SK-N-MC (cell line): Measurements from ENCODE around the gene ARPC5L.
A peak's percentile ranks its signal among the peaks of the same experiment; 100 is the strongest.

Experiments
- DNase-seq: peaks from one replicate; pipeline ENCODE4 v3.0.0-alpha.2; 2011; ENCODE audit warnings: low read depth, low spot score
- H3K27ac ChIP-seq: fragments of 200-600 bp; sonication (generic); 2 replicates; pipeline ENCODE4 v1.5.1; 2016; ENCODE audit warnings: mixed run types
- H3K36me3 ChIP-seq: fragments of 200-600 bp; sonication (generic); 2 replicates; pipeline ENCODE4 v1.6.1; 2017; ENCODE audit warnings: antibody characterized with exemption, low read length, mixed read lengths; ENCODE audit not compliant: insufficient read depth
- H3K4me3 ChIP-seq: fragments of 200-600 bp; sonication (generic); 2 replicates; pipeline ENCODE4 v1.5.1; 2016
- H3K9ac ChIP-seq: fragments of 200-600 bp; sonication (generic); 2 replicates; pipeline ENCODE4 v1.8.0; 2017; ENCODE audit warnings: mixed run types, mixed read lengths; ENCODE audit not compliant: insufficient read length
- H3K9me3 ChIP-seq: fragments of 200-600 bp; sonication (generic); 2 replicates; pipeline ENCODE4 v1.6.1; 2017; ENCODE audit warnings: low read depth, mild to moderate bottlenecking, antibody characterized with exemption, low read length, moderate library complexity, mixed read lengths
- EZH2 ChIP-seq: fragments of 200-600 bp; sonication (generic); IDR thresholded peaks from one replicate; pipeline ENCODE4 v1.6.1; 2017; ENCODE audit warnings: antibody characterized with exemption
- FOXP2 ChIP-seq: optimal IDR thresholded peaks from 2 replicates; pipeline ENCODE3; 2011; ENCODE audit warnings: mild to moderate bottlenecking, moderate library complexity; ENCODE audit not compliant: insufficient read depth; ENCODE audit errors: extremely low read length, control extremely low read depth
- POLR2AphosphoS5 ChIP-seq: IDR thresholded peaks from 2 replicates; pipeline ENCODE4 v1.6.1; 2012; ENCODE audit warnings: mild to moderate bottlenecking, low read depth, low read length, borderline replicate concordance

Gene ARPC5L

DNA sequence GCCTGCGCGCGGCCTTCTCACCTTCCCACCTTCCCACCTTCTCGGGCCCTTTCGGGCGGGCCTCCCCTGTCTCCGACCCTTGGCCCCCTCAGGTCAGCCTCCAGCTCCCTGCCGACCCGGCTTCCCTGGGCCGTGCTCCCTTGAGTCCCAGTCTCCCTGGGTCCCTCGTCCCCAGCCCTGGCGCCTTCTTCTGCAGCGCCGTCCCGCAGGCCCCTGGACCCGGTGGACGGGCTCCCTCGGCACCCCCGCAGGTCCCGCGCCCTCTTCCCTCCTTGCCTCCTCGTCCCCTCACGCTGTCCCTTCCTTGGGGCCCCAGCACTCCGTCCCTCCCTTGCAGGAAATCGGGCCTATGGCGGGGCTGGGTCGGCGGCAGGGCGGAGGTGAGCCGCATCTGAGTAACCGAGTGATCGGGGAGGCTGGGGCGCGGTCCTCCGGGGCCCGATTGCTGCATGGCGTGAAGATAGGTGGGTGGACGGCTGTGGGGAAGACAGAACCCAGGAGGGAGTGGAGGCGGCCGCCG lies 7.6 kb downstream of the ARPC5L start:
- Histone ChIP-seq H3K9me3 (no peaks in the 10 kb centered on the region), H3K4me3 (peak overlapping the region; percentile 83), H3K36me3 (peaks cover 22% of the 10 kb centered on the region), H3K9ac (peak overlapping the region; percentile 97), H3K27ac (peak overlapping the region; percentile 71; the same call in 1 of the 2 replicates)
- DNase-seq: no peak
- TF ChIP-seq POLR2AphosphoS5 (no peak), FOXP2 (no peak), EZH2 (no peak)

DNA sequence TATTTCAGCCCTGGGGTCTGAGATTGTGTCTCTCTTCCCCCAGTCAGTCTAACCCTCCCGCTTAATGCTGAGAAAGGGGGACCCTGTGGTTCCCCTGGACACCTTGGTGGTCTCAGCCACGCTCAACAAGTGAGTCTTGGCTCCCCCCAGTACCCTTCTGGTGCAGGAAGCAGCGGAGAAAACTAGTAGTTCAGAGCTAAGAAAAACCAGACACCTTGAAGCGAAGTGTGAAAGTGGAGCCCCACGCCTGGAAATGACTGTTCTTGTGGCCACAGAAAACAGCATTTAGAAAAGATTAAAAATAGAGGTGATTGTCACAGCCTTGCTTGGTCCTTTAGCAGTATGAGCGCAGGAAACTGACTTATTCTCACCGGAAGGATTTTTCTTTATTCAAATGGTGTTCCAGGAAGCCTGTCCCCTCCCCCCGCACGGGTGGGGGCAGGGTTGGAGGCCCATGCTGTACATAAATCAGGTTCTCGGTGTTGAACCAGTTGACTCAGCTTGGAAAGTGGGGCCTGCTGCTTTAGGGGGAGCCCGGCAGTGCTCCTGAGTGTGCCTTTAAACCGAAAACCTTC lies 8.1 kb downstream of the ARPC5L start:
- Histone ChIP-seq H3K27ac (peak overlapping the region; percentile 71), H3K9ac (peak overlapping the region; percentile 97), H3K36me3 (peaks cover 27% of the 10 kb centered on the region), H3K9me3 (no peaks in the 10 kb centered on the region), H3K4me3 (peak overlapping the region; percentile 83)
- TF ChIP-seq POLR2AphosphoS5 (no peak), EZH2 (no peak), FOXP2 (no peak)
- no peak for DNase-seq

DNA sequence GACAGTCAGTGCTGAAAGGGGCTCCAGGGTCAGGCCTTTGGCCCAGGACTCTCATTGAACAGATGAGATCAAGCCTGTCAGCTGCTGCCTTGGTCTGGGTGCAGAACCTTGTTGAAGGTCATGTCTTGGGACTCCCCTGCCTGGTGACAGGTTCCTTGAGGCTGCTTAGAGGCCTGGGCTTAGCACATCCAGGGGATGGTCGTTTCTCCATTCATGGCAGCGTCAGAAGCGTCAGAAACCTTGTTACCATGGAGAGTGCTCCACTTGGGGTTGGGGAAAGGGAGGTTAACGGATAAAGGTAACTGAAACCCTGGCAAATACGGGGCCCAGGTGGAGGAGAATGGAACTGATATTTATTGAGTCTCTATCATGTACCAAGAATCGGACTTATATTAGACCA lies 8.8 kb downstream of the ARPC5L start:
- Histone ChIP-seq H3K9ac (peak overlapping the region; percentile 97), H3K9me3 (no peaks in the 10 kb centered on the region), H3K27ac (peak overlapping the region; percentile 71), H3K36me3 (peaks cover 34% of the 10 kb centered on the region), H3K4me3 (peak overlapping the region; percentile 83)
- no peak for TF ChIP-seq POLR2AphosphoS5
- no peak for TF ChIP-seq FOXP2
- no peak for TF ChIP-seq EZH2
- DNase-seq: no peak

DNA sequence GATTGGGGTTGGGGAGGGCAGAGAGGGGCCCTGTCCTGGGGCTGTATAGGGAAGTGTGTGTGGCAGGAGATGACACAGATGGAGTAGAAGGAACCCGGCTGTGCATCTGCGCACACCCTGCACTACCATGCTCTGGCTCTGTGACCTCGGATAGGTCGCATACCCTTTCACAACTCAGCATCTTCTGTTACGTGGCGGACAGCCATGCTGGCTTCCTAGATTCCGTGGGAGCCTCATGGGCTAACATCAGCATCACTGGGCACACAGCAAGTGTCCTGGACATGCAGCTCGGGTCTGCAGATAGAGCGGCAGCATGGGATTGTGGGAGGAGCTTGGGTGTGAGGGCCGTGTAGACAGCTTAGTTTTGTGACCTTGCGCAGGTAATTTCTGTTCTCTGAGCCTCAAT lies 9.2 kb downstream of the ARPC5L start:
- Histone ChIP-seq H3K9ac (no peak overlapping the region), H3K36me3 (peaks cover 37% of the 10 kb centered on the region), H3K4me3 (peak overlapping the region; percentile 83; the same call in 1 of the 2 replicates), H3K27ac (no peak overlapping the region), H3K9me3 (no peaks in the 10 kb centered on the region)
- no peak for TF ChIP-seq FOXP2
- TF ChIP-seq EZH2: no peak
- no peak; the same call in 1 of the 2 replicates for TF ChIP-seq POLR2AphosphoS5
- DNase-seq: no peak

DNA sequence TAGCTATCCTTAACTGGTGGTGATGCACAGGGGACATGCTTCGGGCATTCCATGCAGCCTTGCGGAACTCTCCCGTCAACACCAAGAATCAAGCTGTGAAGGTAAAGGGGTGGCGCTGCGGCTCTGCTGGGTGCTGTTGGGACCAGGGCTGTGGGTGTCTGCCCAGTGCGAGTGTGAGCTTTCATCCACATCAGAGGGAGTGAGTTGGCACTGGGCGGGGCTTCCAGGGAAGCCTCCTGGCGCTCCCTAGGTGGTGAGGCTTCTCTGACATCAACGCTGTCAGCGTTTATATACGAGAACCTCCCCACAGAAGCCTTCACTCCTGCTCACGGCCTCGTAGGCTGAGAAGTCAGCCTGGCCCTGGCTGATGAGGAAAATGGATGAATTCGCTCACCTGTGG lies 11.7 kb downstream of the ARPC5L start:
- DNase-seq: no peak
- no peak for TF ChIP-seq FOXP2
- TF ChIP-seq EZH2: no peak
- no peak for TF ChIP-seq POLR2AphosphoS5
- no peak overlapping the region for H3K4me3 ChIP-seq
- no peaks in the 10 kb centered on the region for H3K9me3 ChIP-seq
- peaks cover 61% of the 10 kb centered on the region for H3K36me3 ChIP-seq
- H3K9ac ChIP-seq: no peak overlapping the region
- no peak overlapping the region for H3K27ac ChIP-seq

DNA sequence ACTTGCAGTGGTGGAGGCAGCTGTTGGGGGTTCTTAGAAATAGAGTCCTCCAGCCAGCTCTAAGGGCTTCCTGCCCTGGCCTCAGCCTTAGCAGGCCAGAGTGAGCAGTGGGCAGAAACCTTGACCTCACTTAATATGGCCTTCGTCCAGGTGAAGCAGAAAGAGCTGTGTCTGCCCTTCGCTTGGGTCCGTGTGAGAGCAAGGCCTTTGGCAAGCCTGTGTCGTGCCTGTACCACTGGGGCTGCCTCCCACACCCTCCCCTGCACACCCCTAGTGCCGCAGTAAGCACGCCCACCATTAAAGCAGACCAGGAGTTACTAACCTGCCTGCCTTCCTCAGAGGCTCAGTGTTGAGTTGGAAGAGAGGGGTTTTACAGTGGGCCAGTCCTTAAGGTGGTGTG lies 13.6 kb downstream of the ARPC5L start:
- Histone ChIP-seq H3K27ac (no peak overlapping the region), H3K4me3 (no peak overlapping the region), H3K9me3 (no peaks in the 10 kb centered on the region), H3K9ac (no peak overlapping the region), H3K36me3 (peaks cover 67% of the 10 kb centered on the region)
- DNase-seq: no peak
- TF ChIP-seq EZH2: no peak

DNA sequence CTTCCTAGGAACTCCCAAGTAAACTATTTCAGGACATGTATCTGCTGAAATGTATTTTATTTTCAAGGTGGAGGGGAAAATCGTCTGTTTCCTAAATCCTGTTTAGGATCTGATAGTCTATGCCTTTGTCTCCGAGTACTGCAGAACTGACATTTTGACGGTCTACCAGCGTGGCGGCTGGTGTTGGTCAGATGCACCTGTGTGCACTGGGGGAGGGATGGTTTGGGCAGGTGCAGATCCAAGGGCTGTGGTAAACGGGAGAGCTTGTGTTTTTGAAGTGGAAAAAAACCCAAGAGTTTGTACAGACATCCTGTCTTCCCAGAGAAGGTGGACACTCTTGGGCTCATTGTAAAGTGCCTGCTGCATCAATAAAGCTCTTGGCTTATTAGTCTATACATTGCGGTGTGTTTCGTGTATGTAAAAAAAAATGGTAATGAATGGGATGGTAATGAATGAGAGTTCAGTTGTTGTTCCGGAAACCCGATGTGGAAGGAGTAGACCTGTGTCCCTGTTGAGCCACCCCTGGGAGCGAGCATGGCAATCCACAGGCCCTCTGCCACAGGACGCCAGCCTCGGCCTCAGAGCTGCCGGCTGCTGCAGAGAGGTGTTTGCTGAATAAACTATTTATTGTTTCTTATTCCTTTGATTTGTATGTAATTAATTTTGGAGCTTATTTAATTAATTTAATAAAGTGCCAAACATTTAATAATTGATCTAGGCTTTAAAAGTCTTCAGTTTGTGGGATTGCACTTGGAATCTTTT lies 15.3 kb downstream of the ARPC5L start:
- H3K4me3 ChIP-seq: no peak overlapping the region
- H3K9me3 ChIP-seq: no peaks in the 10 kb centered on the region
- no peak overlapping the region for H3K9ac ChIP-seq
- H3K27ac ChIP-seq: no peak overlapping the region
- no peak for DNase-seq
- peaks cover 64% of the 10 kb centered on the region for H3K36me3 ChIP-seq
- no peak for TF ChIP-seq EZH2
- TF ChIP-seq FOXP2: no peak

DNA sequence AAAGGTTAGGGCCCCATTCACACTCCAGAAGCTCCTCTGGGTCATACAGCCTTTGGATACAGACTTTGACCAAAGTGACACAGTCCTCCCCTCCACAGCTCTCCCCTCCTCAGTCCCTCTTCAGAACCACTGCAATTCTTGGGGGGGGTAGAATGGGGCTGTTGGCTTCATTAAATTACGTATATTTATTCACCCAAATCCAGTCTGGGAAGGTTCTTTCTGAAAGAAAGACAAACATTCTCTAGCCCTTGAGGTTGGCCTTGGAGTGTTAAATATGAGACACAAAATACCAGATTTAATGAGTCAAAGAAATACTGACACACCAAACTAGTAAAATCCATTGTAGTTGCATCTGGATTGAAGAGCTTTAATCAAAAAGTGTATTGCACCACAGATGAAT lies 16.1 kb downstream of the ARPC5L start:
- Histone ChIP-seq H3K9me3 (no peaks in the 10 kb centered on the region), H3K36me3 (peaks cover 58% of the 10 kb centered on the region), H3K27ac (no peak overlapping the region), H3K4me3 (no peak overlapping the region), H3K9ac (no peak overlapping the region)
- DNase-seq: no peak
- TF ChIP-seq EZH2: no peak

DNA sequence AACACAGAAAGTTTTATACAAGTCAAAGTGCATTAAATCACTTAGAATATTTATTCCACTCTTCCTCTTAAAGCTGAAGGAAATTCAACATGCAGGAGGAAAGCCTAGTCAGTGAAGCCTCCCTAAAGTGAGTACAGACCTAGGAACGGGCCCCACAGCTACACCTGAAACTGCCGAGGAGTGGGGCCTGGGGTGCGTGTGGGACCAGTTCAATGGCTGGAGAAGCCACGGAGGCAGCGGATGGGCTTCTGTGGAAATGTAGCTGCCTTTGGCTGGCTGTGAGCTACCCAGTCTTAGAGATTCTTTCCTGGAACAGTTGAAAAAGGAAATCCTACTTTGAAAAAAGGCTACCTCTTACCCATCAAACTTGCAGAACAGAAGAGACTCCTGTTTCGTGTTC lies 16.6 kb downstream of the ARPC5L start:
- H3K27ac ChIP-seq: 0 out of 2 replicates have a peak overlapping the region, but pooled peaks have one; percentile 45
- DNase-seq: no peak
- peaks cover 53% of the 10 kb centered on the region for H3K36me3 ChIP-seq
- H3K9ac ChIP-seq: no peak overlapping the region
- H3K9me3 ChIP-seq: no peaks in the 10 kb centered on the region
- no peak for TF ChIP-seq FOXP2
- no peak for TF ChIP-seq POLR2AphosphoS5
- no peak for TF ChIP-seq EZH2
- no peak overlapping the region for H3K4me3 ChIP-seq
